Nephron (organoid): ENCODE measurements around the gene ALAS1.

ENCODE experiments used
- H3K27ac Mint-ChIP-seq, 3 experiments: 2 replicates each; pipeline ENCODE4 v1.8.0; 2020; ENCODE audit warnings: mixed read lengths in 3 of 3, mild to moderate bottlenecking in 2 of 3, moderate library complexity in 1 of 3
- H3K27me3 Mint-ChIP-seq: 2 replicates; pipeline ENCODE4 v1.8.0; 2021; ENCODE audit warnings: low read depth, mild to moderate bottlenecking, moderate library complexity, mixed read lengths
- H3K36me3 Mint-ChIP-seq: 2 replicates; pipeline ENCODE4 v1.8.0; 2020; ENCODE audit warnings: low read depth, mixed read lengths
- H3K4me1 Mint-ChIP-seq: 2 replicates; pipeline ENCODE4 v1.8.0; 2020; ENCODE audit warnings: mixed read lengths
- H3K4me3 Mint-ChIP-seq, 3 experiments: 2 replicates each; pipeline ENCODE4 v1.8.0; 2020; ENCODE audit warnings: mild to moderate bottlenecking in 3 of 3, mixed read lengths in 3 of 3, moderate library complexity in 2 of 3
- H3K9me3 Mint-ChIP-seq: 2 replicates; pipeline ENCODE4 v1.8.0; 2020; ENCODE audit warnings: mixed read lengths
- CTCF ChIP-seq, 3 experiments: fragments of 200-600 bp; sonication (generic); IDR thresholded peaks; one replicate each; pipeline ENCODE4 v1.5.0; 2021; ENCODE audit warnings: antibody characterized with exemption in 3 of 3; ENCODE audit not compliant: unreplicated experiment in 3 of 3

Gene ALAS1

DNA sequence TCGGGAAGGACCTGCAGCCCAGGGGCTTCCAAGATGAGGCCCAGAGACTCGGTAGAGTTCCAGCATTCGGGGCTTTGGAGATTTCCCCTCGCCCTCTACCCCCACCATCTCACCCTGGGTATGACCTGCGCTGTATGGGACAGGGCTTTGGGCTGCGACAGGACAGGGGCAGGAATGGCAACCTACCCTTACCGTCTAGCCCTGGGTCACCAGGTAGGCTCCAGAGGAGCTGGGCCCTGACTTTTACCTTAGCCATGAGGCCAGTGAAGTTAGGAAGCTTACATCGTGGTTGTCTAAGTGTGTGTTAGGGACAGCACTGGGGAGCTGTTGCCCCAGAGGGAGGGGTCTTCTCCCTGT lies 48.3 kb downstream of the ALAS1 start:
- Mint-ChIP-seq H3K27me3 (peaks cover 5% of the 10 kb centered on the region), H3K4me1 (no peaks in the 10 kb centered on the region), H3K9me3 (no peaks in the 10 kb centered on the region), H3K27ac (peak overlapping the region in 1 of 3 experiments; percentile 44), H3K4me3 (peak overlapping the region; percentile 80 to 83 (median 83)), H3K36me3 (peaks cover 13% of the 10 kb centered on the region)
- TF ChIP-seq CTCF (IDR thresholded peaks at IDR 0.05; ENCODE audit: unreplicated experiment in 3 of 3), result no peak

DNA sequence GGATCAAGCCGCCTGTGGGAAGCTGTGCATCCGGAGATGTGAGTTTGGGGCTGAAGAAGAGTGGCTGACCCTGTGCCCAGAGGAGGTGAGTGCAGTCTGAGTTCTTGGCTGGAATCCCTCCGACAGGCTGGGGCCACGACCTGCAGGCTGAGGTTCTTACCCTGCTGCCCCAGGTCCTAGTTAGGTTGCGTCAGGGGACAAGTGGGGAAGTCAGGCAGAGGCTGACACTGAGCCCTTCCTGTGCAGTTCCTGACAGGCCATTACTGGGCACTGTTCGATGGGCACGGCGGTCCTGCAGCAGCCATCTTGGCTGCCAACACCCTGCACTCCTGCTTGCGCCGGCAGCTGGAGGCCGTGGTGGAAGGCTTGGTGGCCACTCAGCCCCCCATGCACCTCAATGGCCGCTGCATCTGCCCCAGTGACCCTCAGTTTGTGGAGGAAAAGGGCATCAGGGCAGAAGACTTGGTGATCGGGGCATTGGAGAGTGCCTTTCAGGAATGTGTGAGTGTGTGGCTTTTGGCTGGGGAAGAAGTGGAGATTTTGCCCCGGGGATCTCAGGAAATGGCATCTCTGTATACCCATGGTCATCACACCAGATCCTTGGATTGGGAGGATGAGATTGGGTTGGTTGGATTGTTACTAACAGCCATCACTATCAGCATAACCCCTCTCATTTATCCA lies 48.9 kb downstream of the ALAS1 start:
- Mint-ChIP-seq H3K9me3 (no peaks in the 10 kb centered on the region), H3K4me1 (no peaks in the 10 kb centered on the region), H3K4me3 (peak overlapping the region; percentile 80 to 83 (median 83)), H3K36me3 (peaks cover 15% of the 10 kb centered on the region), H3K27ac (peak overlapping the region; percentile 30 to 44 (median 31)), H3K27me3 (peaks cover 5% of the 10 kb centered on the region)
- TF ChIP-seq CTCF (IDR thresholded peaks at IDR 0.05; ENCODE audit: unreplicated experiment in 3 of 3), result no peak

GRCh38 chr3:52247409-52248164 lies 49.6 kb downstream of the ALAS1 start:
- Mint-ChIP-seq H3K9me3 (no peaks in the 10 kb centered on the region), H3K4me1 (no peaks in the 10 kb centered on the region), H3K4me3 (peak overlapping the region; percentile 22 to 83 (median 67)), H3K27ac (peak overlapping the region in 1 of 3 experiments; percentile 31), H3K36me3 (peaks cover 20% of the 10 kb centered on the region), H3K27me3 (peaks cover 5% of the 10 kb centered on the region)
- TF ChIP-seq CTCF (IDR thresholded peaks at IDR 0.05; ENCODE audit: unreplicated experiment in 3 of 3), result no peak

DNA sequence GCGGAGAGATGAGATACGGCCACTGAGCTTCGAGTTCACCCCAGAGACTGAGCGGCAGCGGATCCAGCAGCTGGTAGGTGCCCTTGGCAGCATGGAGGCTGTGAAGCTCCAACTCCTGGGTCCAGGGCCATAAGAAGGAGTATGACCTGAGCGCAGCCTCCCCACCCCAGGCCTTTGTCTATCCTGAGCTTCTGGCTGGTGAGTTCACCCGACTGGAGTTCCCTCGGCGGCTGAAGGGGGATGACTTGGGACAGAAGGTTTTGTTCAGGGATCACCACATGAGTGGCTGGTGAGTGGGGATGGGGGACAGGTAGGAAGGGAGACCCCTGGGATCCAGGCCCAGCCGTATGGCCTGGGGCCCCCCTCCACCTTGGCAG lies 50.2 kb downstream of the ALAS1 start:
- H3K4me3 Mint-ChIP-seq, result no peak overlapping the region
- H3K27ac Mint-ChIP-seq, result peak overlapping the region in 1 of 3 experiments; percentile 31
- no peaks in the 10 kb centered on the region for H3K4me1 Mint-ChIP-seq
- no peaks in the 10 kb centered on the region for H3K9me3 Mint-ChIP-seq
- no peak for TF ChIP-seq CTCF (IDR thresholded peaks at IDR 0.05; ENCODE audit: unreplicated experiment in 3 of 3)
- H3K27me3 Mint-ChIP-seq, result peaks cover 5% of the 10 kb centered on the region
- peaks cover 24% of the 10 kb centered on the region for H3K36me3 Mint-ChIP-seq

- H3K36me3 Mint-ChIP-seq, result peaks cover 31% of the 10 kb centered on the region
- H3K27ac Mint-ChIP-seq, result no peak overlapping the region
- H3K4me1 Mint-ChIP-seq, result no peaks in the 10 kb centered on the region
These were observed 51.0 kb downstream of the ALAS1 start for GRCh38 chr3:52248816-52249547.

More at GRCh38 chr3:52248816-52249547, 51.0 kb downstream of the ALAS1 start:
- H3K27me3 Mint-ChIP-seq, result peaks cover 5% of the 10 kb centered on the region
- H3K9me3 Mint-ChIP-seq, result no peaks in the 10 kb centered on the region
- H3K4me3 Mint-ChIP-seq, result peak overlapping the region in 2 of 3 experiments; percentile 38 to 51
- TF ChIP-seq CTCF (IDR thresholded peaks at IDR 0.05; ENCODE audit: unreplicated experiment in 3 of 3), result no peak
